Measurements from ENCODE around the gene KIAA0513. TPM values are rescaled to one million over a fixed set of nuclear protein-coding genes. Genes with fewer than 3 reads are reported as not detected.

KIAA0513 gene
- total and polyA plus RNA-seq, 2 of the 13 experiments (the other 11 are each of a cell fraction or from before 2014, with no cell fraction given) = 1.8 TPM

GRCh38 chr16:85027349-85027957 is at the start of gene KIAA0513 (continued):
- TF ChIP-seq, protein P1, sequence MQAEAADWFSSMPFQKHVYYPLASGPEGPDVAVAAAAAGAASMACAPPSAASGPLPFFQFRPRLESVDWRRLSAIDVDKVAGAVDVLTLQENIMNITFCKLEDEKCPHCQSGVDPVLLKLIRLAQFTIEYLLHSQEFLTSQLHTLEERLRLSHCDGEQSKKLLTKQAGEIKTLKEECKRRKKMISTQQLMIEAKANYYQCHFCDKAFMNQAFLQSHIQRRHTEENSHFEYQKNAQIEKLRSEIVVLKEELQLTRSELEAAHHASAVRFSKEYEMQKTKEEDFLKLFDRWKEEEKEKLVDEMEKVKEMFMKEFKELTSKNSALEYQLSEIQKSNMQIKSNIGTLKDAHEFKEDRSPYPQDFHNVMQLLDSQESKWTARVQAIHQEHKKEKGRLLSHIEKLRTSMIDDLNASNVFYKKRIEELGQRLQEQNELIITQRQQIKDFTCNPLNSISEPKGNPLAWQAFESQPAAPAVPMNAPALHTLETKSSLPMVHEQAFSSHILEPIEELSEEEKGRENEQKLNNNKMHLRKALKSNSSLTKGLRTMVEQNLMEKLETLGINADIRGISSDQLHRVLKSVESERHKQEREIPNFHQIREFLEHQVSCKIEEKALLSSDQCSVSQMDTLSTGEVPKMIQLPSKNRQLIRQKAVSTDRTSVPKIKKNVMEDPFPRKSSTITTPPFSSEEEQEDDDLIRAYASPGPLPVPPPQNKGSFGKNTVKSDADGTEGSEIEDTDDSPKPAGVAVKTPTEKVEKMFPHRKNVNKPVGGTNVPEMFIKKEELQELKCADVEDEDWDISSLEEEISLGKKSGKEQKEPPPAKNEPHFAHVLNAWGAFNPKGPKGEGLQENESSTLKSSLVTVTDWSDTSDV (CRISPR knock-in tag; IDR thresholded peaks at IDR 0.05) = no peak
- TF ChIP-seq AGO2 (optimal IDR thresholded peaks at IDR 0.05; ENCODE audit: low read depth, low read length) = peak; percentile 17
- no peak for TF ChIP-seq JDP2 (CRISPR knock-in tag; IDR thresholded peaks at IDR 0.05; ENCODE audit: borderline replicate concordance)
- TF ChIP-seq WIZ (CRISPR knock-in tag; IDR thresholded peaks at IDR 0.05) = no peak
- TF ChIP-seq SMYD3 (CRISPR knock-in tag; IDR thresholded peaks at IDR 0.05) = 0 out of 2 replicates have a peak, but pooled peaks have one; percentile 48
- no peak for TF ChIP-seq PHB2 (IDR thresholded peaks at IDR 0.05; ENCODE audit: partially characterized antibody)
- TF ChIP-seq, protein P2, sequence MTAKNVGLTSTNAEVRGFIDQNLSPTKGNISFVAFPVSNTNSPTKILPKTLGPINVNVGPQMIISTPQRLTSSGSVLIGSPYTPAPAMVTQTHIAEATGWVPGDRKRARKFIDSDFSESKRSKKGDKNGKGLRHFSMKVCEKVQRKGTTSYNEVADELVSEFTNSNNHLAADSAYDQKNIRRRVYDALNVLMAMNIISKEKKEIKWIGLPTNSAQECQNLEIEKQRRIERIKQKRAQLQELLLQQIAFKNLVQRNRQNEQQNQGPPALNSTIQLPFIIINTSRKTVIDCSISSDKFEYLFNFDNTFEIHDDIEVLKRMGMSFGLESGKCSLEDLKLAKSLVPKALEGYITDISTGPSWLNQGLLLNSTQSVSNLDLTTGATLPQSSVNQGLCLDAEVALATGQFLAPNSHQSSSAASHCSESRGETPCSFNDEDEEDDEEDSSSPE (CRISPR knock-in tag; IDR thresholded peaks at IDR 0.05) = peak; percentile 68; the same call in 1 of the 2 replicates
- TF ChIP-seq, protein P3, sequence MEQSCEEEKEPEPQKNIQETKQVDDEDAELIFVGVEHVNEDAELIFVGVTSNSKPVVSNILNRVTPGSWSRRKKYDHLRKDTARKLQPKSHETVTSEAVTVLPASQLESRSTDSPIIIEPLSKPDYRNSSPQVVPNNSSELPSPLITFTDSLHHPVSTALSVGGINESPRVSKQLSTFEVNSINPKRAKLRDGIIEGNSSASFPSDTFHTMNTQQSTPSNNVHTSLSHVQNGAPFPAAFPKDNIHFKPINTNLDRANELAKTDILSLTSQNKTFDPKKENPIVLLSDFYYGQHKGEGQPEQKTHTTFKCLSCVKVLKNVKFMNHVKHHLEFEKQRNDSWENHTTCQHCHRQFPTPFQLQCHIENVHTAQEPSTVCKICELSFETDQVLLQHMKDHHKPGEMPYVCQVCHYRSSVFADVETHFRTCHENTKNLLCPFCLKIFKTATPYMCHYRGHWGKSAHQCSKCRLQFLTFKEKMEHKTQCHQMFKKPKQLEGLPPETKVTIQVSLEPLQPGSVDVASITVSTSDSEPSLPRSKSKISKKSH (CRISPR knock-in tag; IDR thresholded peaks at IDR 0.05; ENCODE audit: borderline replicate concordance) = 0 out of 2 replicates have a peak, but pooled peaks have one; percentile 13
- peak; percentile 37; the same call in 1 of the 2 replicates for TF ChIP-seq KMT2A (CRISPR knock-in tag; IDR thresholded peaks at IDR 0.05)
- no peak for TF ChIP-seq IKZF4 (CRISPR knock-in tag; IDR thresholded peaks at IDR 0.05; ENCODE audit: borderline replicate concordance, low read depth, not compliant biosample characterization)
- peak; percentile 70 for TF ChIP-seq ZNF430 (CRISPR knock-in tag; IDR thresholded peaks at IDR 0.05)
- no peak for TF ChIP-seq CREB3 (CRISPR knock-in tag; IDR thresholded peaks at IDR 0.05)
- TF ChIP-seq MXD3 (CRISPR knock-in tag; IDR thresholded peaks at IDR 0.05) = no peak; the same call in 1 of the 2 replicates
- no peak for TF ChIP-seq ZNF550 (CRISPR knock-in tag; IDR thresholded peaks at IDR 0.05; ENCODE audit: borderline replicate concordance)
- TF ChIP-seq KAT2B (IDR thresholded peaks at IDR 0.05; ENCODE audit: borderline replicate concordance, low read depth, low read length) = peak; percentile 5; the same call in 1 of the 2 replicates
- TF ChIP-seq TOPORS (CRISPR knock-in tag; IDR thresholded peaks at IDR 0.05) = no peak
- TF ChIP-seq, protein P4, sequence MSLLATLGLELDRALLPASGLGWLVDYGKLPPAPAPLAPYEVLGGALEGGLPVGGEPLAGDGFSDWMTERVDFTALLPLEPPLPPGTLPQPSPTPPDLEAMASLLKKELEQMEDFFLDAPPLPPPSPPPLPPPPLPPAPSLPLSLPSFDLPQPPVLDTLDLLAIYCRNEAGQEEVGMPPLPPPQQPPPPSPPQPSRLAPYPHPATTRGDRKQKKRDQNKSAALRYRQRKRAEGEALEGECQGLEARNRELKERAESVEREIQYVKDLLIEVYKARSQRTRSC (CRISPR knock-in tag; IDR thresholded peaks at IDR 0.05; ENCODE audit: low read depth) = no peak
- TF ChIP-seq, protein P5, sequence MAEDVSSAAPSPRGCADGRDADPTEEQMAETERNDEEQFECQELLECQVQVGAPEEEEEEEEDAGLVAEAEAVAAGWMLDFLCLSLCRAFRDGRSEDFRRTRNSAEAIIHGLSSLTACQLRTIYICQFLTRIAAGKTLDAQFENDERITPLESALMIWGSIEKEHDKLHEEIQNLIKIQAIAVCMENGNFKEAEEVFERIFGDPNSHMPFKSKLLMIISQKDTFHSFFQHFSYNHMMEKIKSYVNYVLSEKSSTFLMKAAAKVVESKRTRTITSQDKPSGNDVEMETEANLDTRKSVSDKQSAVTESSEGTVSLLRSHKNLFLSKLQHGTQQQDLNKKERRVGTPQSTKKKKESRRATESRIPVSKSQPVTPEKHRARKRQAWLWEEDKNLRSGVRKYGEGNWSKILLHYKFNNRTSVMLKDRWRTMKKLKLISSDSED (CRISPR knock-in tag; IDR thresholded peaks at IDR 0.05) = no peak
- TF ChIP-seq ZNF883 (CRISPR knock-in tag; IDR thresholded peaks at IDR 0.05; ENCODE audit: not compliant biosample characterization) = peak; percentile 80
- no peak for TF ChIP-seq ZNF768 (CRISPR knock-in tag; IDR thresholded peaks at IDR 0.05)

Measured in HepG2 (cell line).